Measurements from ENCODE around the gene RPAP3. TPM values are rescaled to one million over a fixed set of nuclear protein-coding genes. Genes with fewer than 3 reads are reported as not detected.

RPAP3 gene
- total RNA-seq, 1 experiment from 2014 or later: 44.3 TPM

- TF ChIP-seq ZNF671 (CRISPR knock-in tag; IDR thresholded peaks at IDR 0.05) (no peak), ZNF317 (CRISPR knock-in tag; IDR thresholded peaks at IDR 0.05; ENCODE audit: borderline replicate concordance, low read depth) (no peak), CDX4 (CRISPR knock-in tag; IDR thresholded peaks at IDR 0.05; ENCODE audit: borderline replicate concordance) (no peak), MXD4 (CRISPR knock-in tag; IDR thresholded peaks at IDR 0.05; ENCODE audit: borderline replicate concordance) (no peak)
- TF ChIP-seq, protein P1, sequence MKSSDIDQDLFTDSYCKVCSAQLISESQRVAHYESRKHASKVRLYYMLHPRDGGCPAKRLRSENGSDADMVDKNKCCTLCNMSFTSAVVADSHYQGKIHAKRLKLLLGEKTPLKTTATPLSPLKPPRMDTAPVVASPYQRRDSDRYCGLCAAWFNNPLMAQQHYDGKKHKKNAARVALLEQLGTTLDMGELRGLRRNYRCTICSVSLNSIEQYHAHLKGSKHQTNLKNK (CRISPR knock-in tag; IDR thresholded peaks at IDR 0.05): no peak
- TF ChIP-seq, protein P2, sequence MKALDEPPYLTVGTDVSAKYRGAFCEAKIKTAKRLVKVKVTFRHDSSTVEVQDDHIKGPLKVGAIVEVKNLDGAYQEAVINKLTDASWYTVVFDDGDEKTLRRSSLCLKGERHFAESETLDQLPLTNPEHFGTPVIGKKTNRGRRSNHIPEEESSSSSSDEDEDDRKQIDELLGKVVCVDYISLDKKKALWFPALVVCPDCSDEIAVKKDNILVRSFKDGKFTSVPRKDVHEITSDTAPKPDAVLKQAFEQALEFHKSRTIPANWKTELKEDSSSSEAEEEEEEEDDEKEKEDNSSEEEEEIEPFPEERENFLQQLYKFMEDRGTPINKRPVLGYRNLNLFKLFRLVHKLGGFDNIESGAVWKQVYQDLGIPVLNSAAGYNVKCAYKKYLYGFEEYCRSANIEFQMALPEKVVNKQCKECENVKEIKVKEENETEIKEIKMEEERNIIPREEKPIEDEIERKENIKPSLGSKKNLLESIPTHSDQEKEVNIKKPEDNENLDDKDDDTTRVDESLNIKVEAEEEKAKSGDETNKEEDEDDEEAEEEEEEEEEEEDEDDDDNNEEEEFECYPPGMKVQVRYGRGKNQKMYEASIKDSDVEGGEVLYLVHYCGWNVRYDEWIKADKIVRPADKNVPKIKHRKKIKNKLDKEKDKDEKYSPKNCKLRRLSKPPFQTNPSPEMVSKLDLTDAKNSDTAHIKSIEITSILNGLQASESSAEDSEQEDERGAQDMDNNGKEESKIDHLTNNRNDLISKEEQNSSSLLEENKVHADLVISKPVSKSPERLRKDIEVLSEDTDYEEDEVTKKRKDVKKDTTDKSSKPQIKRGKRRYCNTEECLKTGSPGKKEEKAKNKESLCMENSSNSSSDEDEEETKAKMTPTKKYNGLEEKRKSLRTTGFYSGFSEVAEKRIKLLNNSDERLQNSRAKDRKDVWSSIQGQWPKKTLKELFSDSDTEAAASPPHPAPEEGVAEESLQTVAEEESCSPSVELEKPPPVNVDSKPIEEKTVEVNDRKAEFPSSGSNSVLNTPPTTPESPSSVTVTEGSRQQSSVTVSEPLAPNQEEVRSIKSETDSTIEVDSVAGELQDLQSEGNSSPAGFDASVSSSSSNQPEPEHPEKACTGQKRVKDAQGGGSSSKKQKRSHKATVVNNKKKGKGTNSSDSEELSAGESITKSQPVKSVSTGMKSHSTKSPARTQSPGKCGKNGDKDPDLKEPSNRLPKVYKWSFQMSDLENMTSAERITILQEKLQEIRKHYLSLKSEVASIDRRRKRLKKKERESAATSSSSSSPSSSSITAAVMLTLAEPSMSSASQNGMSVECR (CRISPR knock-in tag; IDR thresholded peaks at IDR 0.05; ENCODE audit: borderline replicate concordance): no peak
- TF ChIP-seq, protein P3, sequence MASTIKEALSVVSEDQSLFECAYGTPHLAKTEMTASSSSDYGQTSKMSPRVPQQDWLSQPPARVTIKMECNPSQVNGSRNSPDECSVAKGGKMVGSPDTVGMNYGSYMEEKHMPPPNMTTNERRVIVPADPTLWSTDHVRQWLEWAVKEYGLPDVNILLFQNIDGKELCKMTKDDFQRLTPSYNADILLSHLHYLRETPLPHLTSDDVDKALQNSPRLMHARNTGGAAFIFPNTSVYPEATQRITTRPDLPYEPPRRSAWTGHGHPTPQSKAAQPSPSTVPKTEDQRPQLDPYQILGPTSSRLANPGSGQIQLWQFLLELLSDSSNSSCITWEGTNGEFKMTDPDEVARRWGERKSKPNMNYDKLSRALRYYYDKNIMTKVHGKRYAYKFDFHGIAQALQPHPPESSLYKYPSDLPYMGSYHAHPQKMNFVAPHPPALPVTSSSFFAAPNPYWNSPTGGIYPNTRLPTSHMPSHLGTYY (CRISPR knock-in tag; IDR thresholded peaks at IDR 0.05): no peak
- TF ChIP-seq, protein P4, sequence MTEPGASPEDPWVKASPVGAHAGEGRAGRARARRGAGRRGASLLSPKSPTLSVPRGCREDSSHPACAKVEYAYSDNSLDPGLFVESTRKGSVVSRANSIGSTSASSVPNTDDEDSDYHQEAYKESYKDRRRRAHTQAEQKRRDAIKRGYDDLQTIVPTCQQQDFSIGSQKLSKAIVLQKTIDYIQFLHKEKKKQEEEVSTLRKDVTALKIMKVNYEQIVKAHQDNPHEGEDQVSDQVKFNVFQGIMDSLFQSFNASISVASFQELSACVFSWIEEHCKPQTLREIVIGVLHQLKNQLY (CRISPR knock-in tag; IDR thresholded peaks at IDR 0.05): no peak
Measured at GRCh38 chr12:47709237-47709636, 3.4 kb upstream of the RPAP3 start (continued).

DNA sequence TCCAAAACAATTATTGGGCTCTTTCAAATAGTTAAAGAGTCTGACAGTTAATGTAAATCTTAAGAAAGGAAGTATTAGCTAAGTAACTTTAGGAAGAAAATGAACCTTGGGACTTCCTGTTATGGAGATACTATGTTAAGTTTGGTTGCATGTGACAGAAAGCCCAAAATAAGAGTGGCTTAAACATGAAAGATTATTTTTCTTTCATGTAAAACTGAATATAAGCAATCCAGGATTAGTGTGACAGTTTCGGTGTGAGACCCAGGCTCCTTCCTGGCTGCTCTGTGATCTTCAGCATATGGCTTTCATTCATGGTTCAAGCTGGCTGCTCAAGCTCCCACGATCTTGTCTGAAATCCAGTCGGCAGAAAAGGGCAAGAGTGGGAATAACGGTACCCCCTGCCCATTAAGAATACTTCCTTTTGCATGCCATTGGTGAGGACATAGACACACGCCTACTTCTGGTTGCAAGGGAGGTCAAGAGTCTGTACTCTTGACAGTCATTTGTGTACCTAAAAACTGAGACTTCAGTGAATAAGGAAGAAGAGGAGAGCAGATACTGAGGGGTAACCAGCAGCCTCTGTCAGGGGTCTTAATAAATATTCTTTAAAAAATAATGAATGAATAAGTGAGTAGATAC is 2.2 kb upstream of the RPAP3 start:
- peaks cover 21% of the 10 kb centered on the region for H3K4me1 Mint-ChIP-seq

More for the DNA sequence above, 2.2 kb upstream of the RPAP3 start:
- Mint-ChIP-seq H3K27ac (no peak overlapping the region), H3K36me3 (no peaks in the 10 kb centered on the region), H3K9me3 (no peaks in the 10 kb centered on the region), H3K4me3 (no peak overlapping the region), H3K27me3 (ENCODE audit: low read depth) (peaks cover 10% of the 10 kb centered on the region)
- DNase-seq (ENCODE audit: low spot score) (no peak), ATAC-seq (no peak)
- CTCF ChIA-PET: interaction anchor here (1.1 to 2.0 kb wide), 4 partner anchors 11 to 72 kb away, joined by 3 to 9 read pairs (median 4); no protein-coding TSS in a partner anchor
- POLR2A ChIA-PET: no interaction called here
- TF ChIP-seq, protein P3 (CRISPR knock-in tag; IDR thresholded peaks at IDR 0.05): no peak
- no peak for TF ChIP-seq GABPB1 (CRISPR knock-in tag; IDR thresholded peaks at IDR 0.05)
- TF ChIP-seq ZNF416 (CRISPR knock-in tag; IDR thresholded peaks at IDR 0.05): no peak
- TF ChIP-seq, protein P5, sequence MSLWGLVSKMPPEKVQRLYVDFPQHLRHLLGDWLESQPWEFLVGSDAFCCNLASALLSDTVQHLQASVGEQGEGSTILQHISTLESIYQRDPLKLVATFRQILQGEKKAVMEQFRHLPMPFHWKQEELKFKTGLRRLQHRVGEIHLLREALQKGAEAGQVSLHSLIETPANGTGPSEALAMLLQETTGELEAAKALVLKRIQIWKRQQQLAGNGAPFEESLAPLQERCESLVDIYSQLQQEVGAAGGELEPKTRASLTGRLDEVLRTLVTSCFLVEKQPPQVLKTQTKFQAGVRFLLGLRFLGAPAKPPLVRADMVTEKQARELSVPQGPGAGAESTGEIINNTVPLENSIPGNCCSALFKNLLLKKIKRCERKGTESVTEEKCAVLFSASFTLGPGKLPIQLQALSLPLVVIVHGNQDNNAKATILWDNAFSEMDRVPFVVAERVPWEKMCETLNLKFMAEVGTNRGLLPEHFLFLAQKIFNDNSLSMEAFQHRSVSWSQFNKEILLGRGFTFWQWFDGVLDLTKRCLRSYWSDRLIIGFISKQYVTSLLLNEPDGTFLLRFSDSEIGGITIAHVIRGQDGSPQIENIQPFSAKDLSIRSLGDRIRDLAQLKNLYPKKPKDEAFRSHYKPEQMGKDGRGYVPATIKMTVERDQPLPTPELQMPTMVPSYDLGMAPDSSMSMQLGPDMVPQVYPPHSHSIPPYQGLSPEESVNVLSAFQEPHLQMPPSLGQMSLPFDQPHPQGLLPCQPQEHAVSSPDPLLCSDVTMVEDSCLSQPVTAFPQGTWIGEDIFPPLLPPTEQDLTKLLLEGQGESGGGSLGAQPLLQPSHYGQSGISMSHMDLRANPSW (CRISPR knock-in tag; conservative IDR thresholded peaks at IDR 0.05; ENCODE audit: low read depth): no peak
- TF ChIP-seq ZNF671 (CRISPR knock-in tag; IDR thresholded peaks at IDR 0.05): no peak
- no peak for TF ChIP-seq ZNF317 (CRISPR knock-in tag; IDR thresholded peaks at IDR 0.05; ENCODE audit: borderline replicate concordance, low read depth)
- no peak for TF ChIP-seq ZNF263 (CRISPR knock-in tag; IDR thresholded peaks at IDR 0.05; ENCODE audit: low read depth)
- no peak for TF ChIP-seq EMX1 (CRISPR knock-in tag; IDR thresholded peaks at IDR 0.05)
- TF ChIP-seq, protein P6, sequence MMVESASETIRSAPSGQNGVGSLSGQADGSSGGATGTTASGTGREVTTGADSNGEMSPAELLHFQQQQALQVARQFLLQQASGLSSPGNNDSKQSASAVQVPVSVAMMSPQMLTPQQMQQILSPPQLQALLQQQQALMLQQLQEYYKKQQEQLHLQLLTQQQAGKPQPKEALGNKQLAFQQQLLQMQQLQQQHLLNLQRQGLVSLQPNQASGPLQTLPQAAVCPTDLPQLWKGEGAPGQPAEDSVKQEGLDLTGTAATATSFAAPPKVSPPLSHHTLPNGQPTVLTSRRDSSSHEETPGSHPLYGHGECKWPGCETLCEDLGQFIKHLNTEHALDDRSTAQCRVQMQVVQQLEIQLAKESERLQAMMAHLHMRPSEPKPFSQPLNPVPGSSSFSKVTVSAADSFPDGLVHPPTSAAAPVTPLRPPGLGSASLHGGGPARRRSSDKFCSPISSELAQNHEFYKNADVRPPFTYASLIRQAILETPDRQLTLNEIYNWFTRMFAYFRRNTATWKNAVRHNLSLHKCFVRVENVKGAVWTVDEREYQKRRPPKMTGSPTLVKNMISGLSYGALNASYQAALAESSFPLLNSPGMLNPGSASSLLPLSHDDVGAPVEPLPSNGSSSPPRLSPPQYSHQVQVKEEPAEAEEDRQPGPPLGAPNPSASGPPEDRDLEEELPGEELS (CRISPR knock-in tag; IDR thresholded peaks at IDR 0.05): no peak
- TF ChIP-seq CDX4 (CRISPR knock-in tag; IDR thresholded peaks at IDR 0.05; ENCODE audit: borderline replicate concordance): no peak
- no peak for TF ChIP-seq SOX15 (CRISPR knock-in tag; IDR thresholded peaks at IDR 0.05)
- no peak for TF ChIP-seq ATF1 (CRISPR knock-in tag; IDR thresholded peaks at IDR 0.05)
